SK-N-SH (cell line): ENCODE measurements around the gene SYCP1. TPM values are rescaled to one million over a fixed set of nuclear protein-coding genes. Genes with fewer than 3 reads are reported as not detected.
"Not testable (repeated sequence)": the region's sequence is repeated elsewhere in the genome, so short reads cannot be mapped to it uniquely, and the experiment has no call there.

ENCODE experiments used
- CTCF ChIA-PET: fragments of 300-600, 350-600 bp; formaldehyde crosslinking; extraction: SDS; loops from one replicate; lab custom pipeline; 2021; lab: Yijun Ruan, JAX
- POLR2A ChIA-PET: fragments of 350-600 bp; sonication (Branson Sonifier 250); formaldehyde crosslinking; extraction: SDS; loops from one replicate; lab custom pipeline; 2020; ENCODE audit warnings: antibody characterized with exemption, inconsistent platforms; lab: Yijun Ruan, JAX
- DNase-seq: peaks from one replicate; pipeline ENCODE4 v3.0.0; 2012
- H2AFZ ChIP-seq: fragments of 200-600 bp; sonication (generic); 2 replicates; pipeline ENCODE4 v1.8.1; 2016; ENCODE audit warnings: antibody characterized with exemption, mild to moderate bottlenecking, low read depth
- H3F3A ChIP-seq: fragments of 200-600 bp; sonication (generic); replicated peaks from 2 replicates; pipeline ENCODE3; 2016; ENCODE audit warnings: antibody characterized with exemption, mild to moderate bottlenecking; ENCODE audit not compliant: insufficient read depth
- H3K27ac ChIP-seq, 2 experiments: fragments of 200-500 bp in 1 of 2; fragments of 200-600 bp in 1 of 2; sonication (Bioruptor generic) in 1 of 2; sonication (generic), shearing (Covaris generic) in 1 of 2; 2 replicates each; pipeline versions ENCODE4 v1.5.1 to v1.6.1; 2014 to 2016; ENCODE audit warnings: low read depth in 2 of 2, inconsistent platforms in 1 of 2, low read length in 1 of 2, mild to moderate bottlenecking in 1 of 2, mixed read lengths in 1 of 2
- H3K27me3 ChIP-seq: fragments of 200-600 bp; sonication (generic), shearing (Covaris generic); 2 replicates; pipeline ENCODE4 v1.6.1; 2016; ENCODE audit warnings: mixed run types; ENCODE audit not compliant: insufficient read depth
- H3K36me3 ChIP-seq, 2 experiments: fragments of 200-500 bp in 1 of 2; fragments of 200-600 bp in 1 of 2; sonication (Bioruptor generic) in 1 of 2; sonication (generic) in 1 of 2; replicated peaks in 1 of 2; 2 replicates each; pipeline versions ENCODE3 to v1.5.1; 2014 to 2016; ENCODE audit warnings: low read length in 1 of 2, mild to moderate bottlenecking in 1 of 2; ENCODE audit not compliant: insufficient read depth in 2 of 2, control insufficient read depth in 1 of 2
- H3K4me1 ChIP-seq, 2 experiments: fragments of 200-500 bp in 1 of 2; fragments of 200-600 bp in 1 of 2; sonication (Bioruptor generic) in 1 of 2; sonication (generic), shearing (Covaris generic) in 1 of 2; 2 replicates each; pipeline versions ENCODE4 v1.5.1 to v1.6.1; 2014 to 2016; ENCODE audit warnings: low read depth in 1 of 2, low read length in 1 of 2, mixed run types in 1 of 2; ENCODE audit not compliant: insufficient read depth in 2 of 2, control insufficient read depth in 1 of 2
- H3K4me2 ChIP-seq: fragments of 200-600 bp; sonication (generic), shearing (Covaris generic); 2 replicates; pipeline ENCODE4 v1.6.1; 2017; ENCODE audit warnings: mixed run types
- H3K4me3 ChIP-seq, 2 experiments: fragments of 200-500 bp in 1 of 2; fragments of 200-600 bp in 1 of 2; sonication (Bioruptor generic) in 1 of 2; sonication (generic), shearing (Covaris generic) in 1 of 2; 2 replicates each; pipeline versions ENCODE4 v1.5.1 to v1.8.1; 2014 to 2016; ENCODE audit warnings: low read depth in 2 of 2, inconsistent platforms in 1 of 2, low read length in 1 of 2, mild to moderate bottlenecking in 1 of 2, mixed read lengths in 1 of 2, moderate library complexity in 1 of 2
- H3K79me2 ChIP-seq: fragments of 200-600 bp; sonication (generic); 2 replicates; pipeline ENCODE4 v1.8.1; 2017; ENCODE audit warnings: mild to moderate bottlenecking; ENCODE audit not compliant: insufficient read depth
- H3K9ac ChIP-seq: fragments of 200-600 bp; sonication (generic); 2 replicates; pipeline ENCODE4 v1.6.1; 2017; ENCODE audit warnings: mixed run types
- H3K9me2 ChIP-seq: fragments of 200-600 bp; sonication (generic); 2 replicates; pipeline ENCODE4 v1.6.1; 2017; ENCODE audit warnings: mixed run types
- H3K9me3 ChIP-seq: fragments of 200-600 bp; sonication (generic); 2 replicates; pipeline ENCODE4 v1.6.1; 2017; ENCODE audit warnings: mixed run types, mild to moderate bottlenecking, moderate library complexity
- H4K20me1 ChIP-seq: fragments of 200-600 bp; sonication (generic); 2 replicates; pipeline ENCODE4 v1.6.1; 2017; ENCODE audit warnings: mild to moderate bottlenecking, mixed run types; ENCODE audit not compliant: insufficient read depth
- CHD2 ChIP-seq: fragments of 150-350 bp; IDR thresholded peaks from 2 replicates; pipeline ENCODE4 v1.6.1; 2018; ENCODE audit warnings: low read length; ENCODE audit not compliant: partially characterized antibody
- CTCF ChIP-seq: fragments of 200-600 bp; sonication (generic); IDR thresholded peaks from 2 replicates; pipeline ENCODE4 v1.6.1; 2017; ENCODE audit warnings: antibody characterized with exemption, mild to moderate bottlenecking, moderate library complexity
- FOXJ3 ChIP-seq: sonication (generic); formaldehyde crosslinking; IDR thresholded peaks from 2 replicates; pipeline ENCODE4 v1.5.1; 2020; ENCODE audit warnings: mild to moderate bottlenecking, missing genetic modification reagents
- GABPA ChIP-seq: IDR thresholded peaks from 2 replicates; pipeline ENCODE4 v1.4.0; 2012; ENCODE audit warnings: low read depth, mild to moderate bottlenecking
- RXRA ChIP-seq: IDR thresholded peaks from 2 replicates; pipeline ENCODE4 v1.4.0; 2012; ENCODE audit warnings: low read depth, mild to moderate bottlenecking, borderline replicate concordance
- TEAD4 ChIP-seq: IDR thresholded peaks from 2 replicates; pipeline ENCODE4 v1.4.0; 2012; ENCODE audit warnings: mild to moderate bottlenecking, borderline replicate concordance; ENCODE audit not compliant: insufficient read depth
- WGBS: methylation state at CpG from one replicate; pipeline ENCODE4 v1.1.6; 2017; ENCODE audit warnings: low lambda C conversion rate; 5-methylcytosine and 5-hydroxymethylcytosine counted together
- polyA plus RNA-seq, 3 experiments: library from polyadenylated mRNA; depleted of rRNA; stranded (reverse); fragments of >200 nt; gene quantifications; 2 replicates each; pipeline ENCODE4 v1.2.3, GENCODE V29; 2012
- TF ChIP-seq, protein P1 (sequence below): IDR thresholded peaks from 2 replicates; pipeline ENCODE4 v1.6.1; 2012; ENCODE audit warnings: mild to moderate bottlenecking, low read depth, low read length, moderate library complexity
- TF ChIP-seq, protein P2 (sequence below): IDR thresholded peaks from 2 replicates; pipeline ENCODE4 v1.4.0; 2012; ENCODE audit warnings: low read depth, borderline replicate concordance

SYCP1 gene
- polyA plus RNA-seq, 1 of the 3 experiments (the other 2 are of a cell fraction): not detected

GRCh38 chr1:114821978-114822377 lies 32.7 kb upstream of the SYCP1 start (continued):
- TF ChIP-seq, protein P1, sequence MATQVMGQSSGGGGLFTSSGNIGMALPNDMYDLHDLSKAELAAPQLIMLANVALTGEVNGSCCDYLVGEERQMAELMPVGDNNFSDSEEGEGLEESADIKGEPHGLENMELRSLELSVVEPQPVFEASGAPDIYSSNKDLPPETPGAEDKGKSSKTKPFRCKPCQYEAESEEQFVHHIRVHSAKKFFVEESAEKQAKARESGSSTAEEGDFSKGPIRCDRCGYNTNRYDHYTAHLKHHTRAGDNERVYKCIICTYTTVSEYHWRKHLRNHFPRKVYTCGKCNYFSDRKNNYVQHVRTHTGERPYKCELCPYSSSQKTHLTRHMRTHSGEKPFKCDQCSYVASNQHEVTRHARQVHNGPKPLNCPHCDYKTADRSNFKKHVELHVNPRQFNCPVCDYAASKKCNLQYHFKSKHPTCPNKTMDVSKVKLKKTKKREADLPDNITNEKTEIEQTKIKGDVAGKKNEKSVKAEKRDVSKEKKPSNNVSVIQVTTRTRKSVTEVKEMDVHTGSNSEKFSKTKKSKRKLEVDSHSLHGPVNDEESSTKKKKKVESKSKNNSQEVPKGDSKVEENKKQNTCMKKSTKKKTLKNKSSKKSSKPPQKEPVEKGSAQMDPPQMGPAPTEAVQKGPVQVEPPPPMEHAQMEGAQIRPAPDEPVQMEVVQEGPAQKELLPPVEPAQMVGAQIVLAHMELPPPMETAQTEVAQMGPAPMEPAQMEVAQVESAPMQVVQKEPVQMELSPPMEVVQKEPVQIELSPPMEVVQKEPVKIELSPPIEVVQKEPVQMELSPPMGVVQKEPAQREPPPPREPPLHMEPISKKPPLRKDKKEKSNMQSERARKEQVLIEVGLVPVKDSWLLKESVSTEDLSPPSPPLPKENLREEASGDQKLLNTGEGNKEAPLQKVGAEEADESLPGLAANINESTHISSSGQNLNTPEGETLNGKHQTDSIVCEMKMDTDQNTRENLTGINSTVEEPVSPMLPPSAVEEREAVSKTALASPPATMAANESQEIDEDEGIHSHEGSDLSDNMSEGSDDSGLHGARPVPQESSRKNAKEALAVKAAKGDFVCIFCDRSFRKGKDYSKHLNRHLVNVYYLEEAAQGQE: no peak
- no peak for TF ChIP-seq GABPA

GRCh38 chr1:114828251-114828650 lies 26.4 kb upstream of the SYCP1 start:
- Histone ChIP-seq H2AFZ (no peak overlapping the region), H4K20me1 (no peaks in the 10 kb centered on the region), H3K9me2 (no peaks in the 10 kb centered on the region), H3K4me3 (no peak overlapping the region), H3K4me2 (no peak overlapping the region), H3K9me3 (no peaks in the 10 kb centered on the region), H3K36me3 (no peaks in the 10 kb centered on the region), H3K27me3 (no peaks in the 10 kb centered on the region), H3K79me2 (no peaks in the 10 kb centered on the region), H3K9ac (no peak overlapping the region), H3K4me1 (no peaks in the 10 kb centered on the region), H3K27ac (no peak overlapping the region), H3F3A (no peaks in the 10 kb centered on the region)
- ChIA-PET POLR2A (no interaction called here), CTCF (no interaction called here)
- DNase-seq: no peak
- no peak for TF ChIP-seq RXRA
- no peak for TF ChIP-seq CTCF
- no peak for TF ChIP-seq FOXJ3 (CRISPR knock-in tag)
- TF ChIP-seq, protein P2, sequence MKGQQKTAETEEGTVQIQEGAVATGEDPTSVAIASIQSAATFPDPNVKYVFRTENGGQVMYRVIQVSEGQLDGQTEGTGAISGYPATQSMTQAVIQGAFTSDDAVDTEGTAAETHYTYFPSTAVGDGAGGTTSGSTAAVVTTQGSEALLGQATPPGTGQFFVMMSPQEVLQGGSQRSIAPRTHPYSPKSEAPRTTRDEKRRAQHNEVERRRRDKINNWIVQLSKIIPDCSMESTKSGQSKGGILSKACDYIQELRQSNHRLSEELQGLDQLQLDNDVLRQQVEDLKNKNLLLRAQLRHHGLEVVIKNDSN: no peak
- TF ChIP-seq TEAD4: no peak
- no peak for TF ChIP-seq CHD2
- 8% methylated on average over 5 of the region's 5 CpGs for WGBS

DNA sequence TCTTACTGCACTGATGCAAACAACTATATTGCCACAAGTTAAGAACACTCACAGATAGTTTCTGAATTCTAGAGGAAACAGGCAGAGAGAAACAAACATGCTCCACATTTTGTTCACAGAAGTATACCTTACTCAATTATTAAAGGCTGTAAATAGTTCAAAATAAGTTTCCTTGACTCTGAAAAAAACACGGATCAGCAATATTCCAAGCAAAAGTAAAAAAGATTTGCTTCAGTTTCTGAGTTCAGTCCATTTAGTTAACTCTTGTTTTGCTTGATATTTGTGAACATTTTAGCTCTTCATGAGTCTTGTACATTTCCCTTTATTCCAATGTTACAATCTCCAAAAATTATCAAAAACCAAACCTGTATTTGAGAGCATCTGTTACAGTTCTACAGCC lies 24.6 kb upstream of the SYCP1 start:
- H3K4me3 ChIP-seq, CTCF ChIA-PET, H3K4me1 ChIP-seq, DNase-seq, H3F3A ChIP-seq, H3K36me3 ChIP-seq, H3K27me3 ChIP-seq, H3K4me2 ChIP-seq, H3K9ac ChIP-seq, POLR2A ChIA-PET, H3K9me3 ChIP-seq, H3K9me2 ChIP-seq, H4K20me1 ChIP-seq, H3K79me2 ChIP-seq, H3K27ac ChIP-seq, H2AFZ ChIP-seq: not testable (repeated sequence)
- WGBS: 0% methylated on average over 1 of the region's 1 CpG
